DND-41 (cell line): ENCODE data around the gene PTPMT1.

ENCODE experiments used
- ATAC-seq: fragments of 200-7000 bp; cut with Tn5 transposase; 3 replicates; pipeline ENCODE4 v1.9.1; 2021; ENCODE audit warnings: low read depth; ENCODE audit not compliant: insufficient read depth
- DNase-seq: peaks from one replicate; pipeline ENCODE4 v3.0.0-alpha.2; 2020
- H2AFZ ChIP-seq: 2 replicates; pipeline ENCODE4 v1.6.0; 2012; ENCODE audit warnings: low read depth, low read length
- H3K27ac ChIP-seq: 2 replicates; pipeline ENCODE4 v1.5.1; 2012; ENCODE audit warnings: low read length, inconsistent platforms
- H3K27me3 ChIP-seq: fragments of 200-600 bp; sonication (generic); 2 replicates; pipeline ENCODE4 v1.6.0; 2012; ENCODE audit warnings: low read length, mild to moderate bottlenecking, inconsistent platforms; ENCODE audit not compliant: insufficient read depth, poor library complexity
- H3K36me3 ChIP-seq: 2 replicates; pipeline ENCODE4 v1.5.1; 2012; ENCODE audit warnings: low read length, inconsistent platforms; ENCODE audit not compliant: insufficient read depth
- H3K4me1 ChIP-seq: 2 replicates; pipeline ENCODE4 v1.5.1; 2012; ENCODE audit warnings: mild to moderate bottlenecking, low read length; ENCODE audit not compliant: insufficient read depth
- H3K4me2 ChIP-seq: 2 replicates; pipeline ENCODE4 v1.6.0; 2012; ENCODE audit warnings: mild to moderate bottlenecking, moderate library complexity, low read length, inconsistent platforms; ENCODE audit not compliant: insufficient read depth
- H3K4me3 ChIP-seq, 2 experiments: fragments of 200-600 bp in 1 of 2; shearing (Covaris generic) in 1 of 2; 2 replicates each; pipeline ENCODE4 v1.5.1; 2012 to 2016; ENCODE audit warnings: inconsistent platforms in 2 of 2, low read length in 2 of 2, mild to moderate bottlenecking in 2 of 2, low read depth in 1 of 2, moderate library complexity in 1 of 2
- H3K79me2 ChIP-seq: 2 replicates; pipeline ENCODE4 v1.6.0; 2012; ENCODE audit warnings: low read length, inconsistent platforms; ENCODE audit not compliant: insufficient read depth
- H3K9ac ChIP-seq: 2 replicates; pipeline ENCODE4 v1.6.0; 2012; ENCODE audit warnings: low read depth, mild to moderate bottlenecking, inconsistent platforms, low read length, moderate library complexity
- H3K9me3 ChIP-seq: 2 replicates; pipeline ENCODE4 v1.5.1; 2012; ENCODE audit warnings: low read length, moderate library complexity, mild to moderate bottlenecking, inconsistent platforms; ENCODE audit not compliant: insufficient read depth, severe bottlenecking
- H4K20me1 ChIP-seq: 2 replicates; pipeline ENCODE4 v1.6.0; 2012; ENCODE audit warnings: low read length; ENCODE audit not compliant: insufficient read depth
- EZH2 ChIP-seq: IDR thresholded peaks from 3 replicates; pipeline ENCODE4 v1.6.1; 2012; ENCODE audit warnings: borderline replicate concordance, low read depth, mild to moderate bottlenecking, moderate library complexity, low read length, inconsistent platforms; ENCODE audit not compliant: severe bottlenecking
- TF ChIP-seq, protein P1 (sequence below): IDR thresholded peaks from 2 replicates; pipeline ENCODE4 v1.5.1; 2012; ENCODE audit warnings: borderline replicate concordance, low read length, moderate library complexity, mild to moderate bottlenecking; ENCODE audit not compliant: poor library complexity, severe bottlenecking; ENCODE audit errors: extremely low read depth

PTPMT1 gene

DNA sequence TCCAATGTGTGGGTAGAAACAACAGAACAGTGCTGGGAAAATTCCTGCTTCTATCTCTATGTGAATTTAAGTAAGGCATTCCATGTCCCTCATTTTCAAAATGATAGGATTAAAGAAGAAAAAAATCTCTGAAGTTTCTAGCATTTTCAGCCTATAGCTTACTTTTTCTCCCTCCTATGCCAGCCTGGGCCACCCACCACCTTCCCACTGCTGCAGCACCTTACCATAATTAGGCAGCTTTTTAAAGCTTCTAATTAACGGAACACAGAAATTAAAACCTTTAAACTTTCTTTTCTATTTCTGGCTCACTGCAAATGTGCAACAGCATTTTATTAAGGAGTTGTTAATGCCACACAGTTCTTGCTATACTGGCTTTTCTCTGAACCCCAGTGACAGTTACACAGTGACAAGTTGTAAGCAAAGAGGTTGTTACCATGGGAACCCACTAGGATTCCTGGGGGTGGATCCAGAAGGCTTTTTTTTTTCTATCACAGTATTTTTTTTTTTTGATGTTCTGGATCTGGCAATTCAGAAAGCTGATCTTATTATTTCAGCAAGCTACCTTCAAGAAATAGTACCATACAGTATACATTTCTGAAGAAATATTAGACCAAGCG lies 32.7 kb upstream of the PTPMT1 start:
- H4K20me1 ChIP-seq: peaks cover 92% of the 10 kb centered on the region
- no peak for DNase-seq
- H3K4me3 ChIP-seq: no peak overlapping the region
- peaks cover 42% of the 10 kb centered on the region for H3K36me3 ChIP-seq
- no peak overlapping the region for H3K4me2 ChIP-seq
- ATAC-seq: no peak
- H3K27ac ChIP-seq: no peak overlapping the region
- no peaks in the 10 kb centered on the region for H3K4me1 ChIP-seq
- peaks cover 100% of the 10 kb centered on the region for H3K79me2 ChIP-seq
- no peak overlapping the region for H2AFZ ChIP-seq
- no peak overlapping the region for H3K9ac ChIP-seq
- no peaks in the 10 kb centered on the region for H3K9me3 ChIP-seq
- H3K27me3 ChIP-seq: no peaks in the 10 kb centered on the region
- TF ChIP-seq, protein P1, sequence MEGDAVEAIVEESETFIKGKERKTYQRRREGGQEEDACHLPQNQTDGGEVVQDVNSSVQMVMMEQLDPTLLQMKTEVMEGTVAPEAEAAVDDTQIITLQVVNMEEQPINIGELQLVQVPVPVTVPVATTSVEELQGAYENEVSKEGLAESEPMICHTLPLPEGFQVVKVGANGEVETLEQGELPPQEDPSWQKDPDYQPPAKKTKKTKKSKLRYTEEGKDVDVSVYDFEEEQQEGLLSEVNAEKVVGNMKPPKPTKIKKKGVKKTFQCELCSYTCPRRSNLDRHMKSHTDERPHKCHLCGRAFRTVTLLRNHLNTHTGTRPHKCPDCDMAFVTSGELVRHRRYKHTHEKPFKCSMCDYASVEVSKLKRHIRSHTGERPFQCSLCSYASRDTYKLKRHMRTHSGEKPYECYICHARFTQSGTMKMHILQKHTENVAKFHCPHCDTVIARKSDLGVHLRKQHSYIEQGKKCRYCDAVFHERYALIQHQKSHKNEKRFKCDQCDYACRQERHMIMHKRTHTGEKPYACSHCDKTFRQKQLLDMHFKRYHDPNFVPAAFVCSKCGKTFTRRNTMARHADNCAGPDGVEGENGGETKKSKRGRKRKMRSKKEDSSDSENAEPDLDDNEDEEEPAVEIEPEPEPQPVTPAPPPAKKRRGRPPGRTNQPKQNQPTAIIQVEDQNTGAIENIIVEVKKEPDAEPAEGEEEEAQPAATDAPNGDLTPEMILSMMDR: no peak

DNA sequence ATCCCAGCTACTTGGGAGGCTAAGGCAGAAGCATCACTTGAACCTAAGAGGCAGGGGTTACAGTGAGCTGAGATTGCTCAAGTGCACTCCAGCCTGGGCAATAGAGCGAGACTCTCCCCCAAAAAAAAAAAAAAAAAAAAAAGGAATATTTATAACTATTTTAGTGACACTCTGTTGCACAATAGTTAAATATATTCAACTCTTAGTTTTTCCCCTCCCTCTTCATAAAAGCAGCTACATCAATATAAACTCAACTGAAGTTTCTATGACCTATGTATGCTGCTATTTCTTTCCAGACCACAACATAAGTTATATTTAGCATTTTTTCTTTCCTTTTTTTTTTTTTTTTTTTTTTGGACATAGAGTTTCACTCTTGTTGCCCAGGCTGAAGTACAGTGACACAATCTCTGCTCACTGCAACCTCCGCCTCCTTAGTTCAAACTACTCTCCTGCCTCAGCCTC lies 31.7 kb upstream of the PTPMT1 start:
- ATAC-seq (no peak), DNase-seq (no peak)
- Histone ChIP-seq H3K9me3 (no peaks in the 10 kb centered on the region), H3K79me2 (peaks cover 100% of the 10 kb centered on the region), H3K27me3 (no peaks in the 10 kb centered on the region), H2AFZ (no peak overlapping the region), H3K9ac (no peak overlapping the region), H3K4me2 (no peak overlapping the region), H3K4me1 (no peaks in the 10 kb centered on the region; the same call in 1 of the 2 replicates), H3K36me3 (peaks cover 40% of the 10 kb centered on the region), H3K27ac (no peak overlapping the region), H3K4me3 (no peak overlapping the region), H4K20me1 (peaks cover 91% of the 10 kb centered on the region)
- TF ChIP-seq, protein P1: no peak
- no peak for TF ChIP-seq EZH2

DNA sequence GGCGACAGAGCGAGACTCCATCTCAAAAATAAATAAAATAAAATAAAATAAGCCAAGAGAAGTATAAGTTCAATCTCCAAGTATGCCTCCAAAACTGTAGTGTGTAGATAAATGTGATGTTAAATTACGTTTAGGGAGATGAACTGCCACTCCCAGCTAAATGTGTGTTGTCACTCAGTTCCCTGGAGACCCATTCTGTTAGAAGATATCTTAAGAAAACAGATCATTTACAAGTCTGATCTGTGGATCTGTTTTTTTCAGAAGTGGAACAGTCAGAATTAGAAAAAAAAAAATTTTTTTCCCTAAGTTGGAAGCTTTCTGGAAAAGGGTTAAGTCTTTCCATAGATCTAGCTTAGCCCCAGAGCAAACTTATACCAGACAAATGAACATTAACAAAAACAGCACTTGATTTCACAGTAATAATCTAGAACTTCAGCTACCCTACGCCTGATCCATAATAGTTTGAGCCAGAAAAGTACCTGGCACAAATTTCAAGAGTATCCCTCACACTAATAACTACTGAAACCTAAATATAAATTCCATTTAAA lies 30.6 kb upstream of the PTPMT1 start:
- no peaks in the 10 kb centered on the region for H3K27me3 ChIP-seq
- DNase-seq (no peak), ATAC-seq (no peak)
- H3K9ac ChIP-seq: no peak overlapping the region
- no peaks in the 10 kb centered on the region; the same call in 1 of the 2 replicates for H3K4me1 ChIP-seq
- TF ChIP-seq, protein P1: no peak
- no peak for TF ChIP-seq EZH2
- no peak overlapping the region for H3K4me2 ChIP-seq
- no peak overlapping the region for H3K27ac ChIP-seq
- peaks cover 100% of the 10 kb centered on the region for H3K79me2 ChIP-seq
- H2AFZ ChIP-seq: no peak overlapping the region
- H3K36me3 ChIP-seq: peaks cover 34% of the 10 kb centered on the region
- no peak overlapping the region for H3K4me3 ChIP-seq
- no peaks in the 10 kb centered on the region for H3K9me3 ChIP-seq
- H4K20me1 ChIP-seq: peaks cover 90% of the 10 kb centered on the region
